ENCODE results near the gene ASPA. TPM values are rescaled to one million over a fixed set of nuclear protein-coding genes. Genes with fewer than 3 reads are reported as not detected.

The ASPA gene
- polyA plus RNA-seq, 1 donor (not counting 4 experiments of a cell fraction or from before 2014, with no cell fraction given), result not detected

GRCh38 chr17:3474212-3474611 lies 1.6 kb upstream of the ASPA start:
- no peak overlapping the region for H3K9ac ChIP-seq (ENCODE audit: control insufficient read depth, extremely low read depth, insufficient read depth, low read length)
- H3K36me3 ChIP-seq (ENCODE audit: control insufficient read depth in 2 of 2, extremely low read depth in 1 of 2, insufficient read depth in 2 of 2, low read length in 2 of 2), result no peaks in the 10 kb centered on the region
- H3K4me2 ChIP-seq (ENCODE audit: control insufficient read depth, extremely low read depth, insufficient read depth, low read depth, low read length), result no peak overlapping the region
- DNase-seq (ENCODE audit: low read depth, low spot score) (no peak), FAIRE-seq (no peak)
- no peaks in the 10 kb centered on the region for H3K9me3 ChIP-seq (ENCODE audit: control insufficient read depth, low read depth, low read length)
- no peak for TF ChIP-seq EZH2 (IDR thresholded peaks at IDR 0.05; ENCODE audit: low read length)
- TF ChIP-seq, protein P1, sequence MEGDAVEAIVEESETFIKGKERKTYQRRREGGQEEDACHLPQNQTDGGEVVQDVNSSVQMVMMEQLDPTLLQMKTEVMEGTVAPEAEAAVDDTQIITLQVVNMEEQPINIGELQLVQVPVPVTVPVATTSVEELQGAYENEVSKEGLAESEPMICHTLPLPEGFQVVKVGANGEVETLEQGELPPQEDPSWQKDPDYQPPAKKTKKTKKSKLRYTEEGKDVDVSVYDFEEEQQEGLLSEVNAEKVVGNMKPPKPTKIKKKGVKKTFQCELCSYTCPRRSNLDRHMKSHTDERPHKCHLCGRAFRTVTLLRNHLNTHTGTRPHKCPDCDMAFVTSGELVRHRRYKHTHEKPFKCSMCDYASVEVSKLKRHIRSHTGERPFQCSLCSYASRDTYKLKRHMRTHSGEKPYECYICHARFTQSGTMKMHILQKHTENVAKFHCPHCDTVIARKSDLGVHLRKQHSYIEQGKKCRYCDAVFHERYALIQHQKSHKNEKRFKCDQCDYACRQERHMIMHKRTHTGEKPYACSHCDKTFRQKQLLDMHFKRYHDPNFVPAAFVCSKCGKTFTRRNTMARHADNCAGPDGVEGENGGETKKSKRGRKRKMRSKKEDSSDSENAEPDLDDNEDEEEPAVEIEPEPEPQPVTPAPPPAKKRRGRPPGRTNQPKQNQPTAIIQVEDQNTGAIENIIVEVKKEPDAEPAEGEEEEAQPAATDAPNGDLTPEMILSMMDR (optimal IDR thresholded peaks at IDR 0.05 in 1 of 3, IDR thresholded peaks at IDR 0.05 in 1 of 3, conservative IDR thresholded peaks at IDR 0.05 in 1 of 3; ENCODE audit: extremely low read depth in 1 of 3, insufficient read depth in 2 of 3, low read length in 3 of 3), result no peak
- H3K79me2 ChIP-seq (ENCODE audit: control insufficient read depth, insufficient read depth, low read length), result no peaks in the 10 kb centered on the region
- no peaks in the 10 kb centered on the region for H4K20me1 ChIP-seq (ENCODE audit: control insufficient read depth, extremely low read depth, insufficient read depth, low read length)
- H3K4me3 ChIP-seq (ENCODE audit: control insufficient read depth in 2 of 3, extremely low read depth in 1 of 3, insufficient read depth in 2 of 3, low read depth in 1 of 3, low read length in 3 of 3), result no peak overlapping the region
- H3K27me3 ChIP-seq (ENCODE audit: control insufficient read depth, extremely low read depth, insufficient read depth, low read length), result no peaks in the 10 kb centered on the region
- no peaks in the 10 kb centered on the region for H3K9me1 ChIP-seq (ENCODE audit: control insufficient read depth, extremely low read depth, insufficient read depth, low read length)
- dilution Hi-C loops (cut with MboI; ENCODE audit: extremely low pct_ligation_motif_present, low sequenced_read_pairs), result no loop called here
- peaks cover 6% of the 10 kb centered on the region for H3K4me1 ChIP-seq (ENCODE audit: control insufficient read depth, extremely low read depth, insufficient read depth, low read length)
- peak overlapping the region; percentile 7 for H2AFZ ChIP-seq (ENCODE audit: control insufficient read depth, low read length)
- no peak overlapping the region for H3K27ac ChIP-seq (ENCODE audit: control insufficient read depth, insufficient read depth, low read length)

- H3K9me3 ChIP-seq (ENCODE audit: control insufficient read depth, low read depth, low read length), result no peaks in the 10 kb centered on the region
- H2AFZ ChIP-seq (ENCODE audit: control insufficient read depth, low read length), result no peak overlapping the region
- no peak overlapping the region for H3K27ac ChIP-seq (ENCODE audit: control insufficient read depth, insufficient read depth, low read length)
- H4K20me1 ChIP-seq (ENCODE audit: control insufficient read depth, extremely low read depth, insufficient read depth, low read length), result no peaks in the 10 kb centered on the region
- FAIRE-seq, result no peak
- TF ChIP-seq, protein P1 (optimal IDR thresholded peaks at IDR 0.05 in 1 of 3, IDR thresholded peaks at IDR 0.05 in 1 of 3, conservative IDR thresholded peaks at IDR 0.05 in 1 of 3; ENCODE audit: extremely low read depth in 1 of 3, insufficient read depth in 2 of 3, low read length in 3 of 3), result no peak
- no peak for TF ChIP-seq EZH2 (IDR thresholded peaks at IDR 0.05; ENCODE audit: low read length)
- no peaks in the 10 kb centered on the region for H3K79me2 ChIP-seq (ENCODE audit: control insufficient read depth, insufficient read depth, low read length)
- H3K4me2 ChIP-seq (ENCODE audit: control insufficient read depth, extremely low read depth, insufficient read depth, low read depth, low read length), result no peak overlapping the region
- H3K36me3 ChIP-seq (ENCODE audit: control insufficient read depth in 2 of 2, extremely low read depth in 1 of 2, insufficient read depth in 2 of 2, low read length in 2 of 2), result no peaks in the 10 kb centered on the region
- no peak overlapping the region for H3K4me3 ChIP-seq (ENCODE audit: control insufficient read depth in 2 of 3, extremely low read depth in 1 of 3, insufficient read depth in 2 of 3, low read depth in 1 of 3, low read length in 3 of 3)
- H3K9ac ChIP-seq (ENCODE audit: control insufficient read depth, extremely low read depth, insufficient read depth, low read length), result no peak overlapping the region
- no peak for DNase-seq (ENCODE audit: low read depth, low spot score)
- peaks cover 6% of the 10 kb centered on the region for H3K4me1 ChIP-seq (ENCODE audit: control insufficient read depth, extremely low read depth, insufficient read depth, low read length)
- H3K27me3 ChIP-seq (ENCODE audit: control insufficient read depth, extremely low read depth, insufficient read depth, low read length), result peaks cover 8% of the 10 kb centered on the region
- dilution Hi-C loops (cut with MboI; ENCODE audit: extremely low pct_ligation_motif_present, low sequenced_read_pairs), result no loop called here
- H3K9me1 ChIP-seq (ENCODE audit: control insufficient read depth, extremely low read depth, insufficient read depth, low read length), result no peaks in the 10 kb centered on the region
Measured at GRCh38 chr17:3475251-3475685, 529 bp upstream of the ASPA start.
